Measurements from ENCODE around the gene OR51B6. TPM values are rescaled to one million over a fixed set of nuclear protein-coding genes. Genes with fewer than 3 reads are reported as not detected.
"Not testable (repeated sequence)": the region's sequence is repeated elsewhere in the genome, so short reads cannot be mapped to it uniquely, and the experiment has no call there.

OR51B6 gene
- total RNA-seq, 1 donor from 2014 or later: not detected

DNA sequence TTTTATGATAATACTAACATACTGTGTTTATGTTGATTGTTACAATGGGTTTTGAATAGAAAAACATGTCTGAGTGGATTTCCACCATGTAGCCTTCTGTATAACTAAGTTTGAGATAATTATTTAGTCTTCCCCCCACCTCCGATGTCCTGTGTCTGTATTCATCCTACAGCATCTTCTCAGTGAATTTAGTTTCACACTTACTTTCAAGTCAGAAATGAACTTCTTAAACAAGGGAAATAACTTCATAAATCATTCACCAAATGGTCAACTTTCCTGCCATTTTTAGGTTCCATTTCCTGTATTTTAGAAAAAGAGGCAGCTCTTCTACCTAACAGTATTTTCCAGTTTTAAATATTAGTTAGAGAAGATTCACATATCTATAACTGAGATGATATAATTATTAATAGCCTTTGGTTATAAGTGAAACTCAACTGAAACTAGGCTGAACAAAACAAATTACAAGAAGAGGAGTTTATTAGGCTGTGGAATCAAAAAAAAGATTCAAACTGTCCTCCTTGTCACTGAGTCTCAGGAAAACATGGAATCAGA is 11.5 kb upstream of the OR51B6 start:
- Mint-ChIP-seq H3K9me3 (no peaks in the 10 kb centered on the region), H3K4me3 (no peak overlapping the region), H3K4me1 (no peaks in the 10 kb centered on the region), H3K27me3 (peaks cover 5% of the 10 kb centered on the region), H3K27ac (no peak overlapping the region), H3K36me3 (ENCODE audit: low read depth) (no peaks in the 10 kb centered on the region)
- no peak for ATAC-seq (ENCODE audit: low read depth)
- no peak for DNase-seq
- ChIA-PET CTCF (no interaction called here), POLR2A (no interaction called here)
- TF ChIP-seq, protein P1, sequence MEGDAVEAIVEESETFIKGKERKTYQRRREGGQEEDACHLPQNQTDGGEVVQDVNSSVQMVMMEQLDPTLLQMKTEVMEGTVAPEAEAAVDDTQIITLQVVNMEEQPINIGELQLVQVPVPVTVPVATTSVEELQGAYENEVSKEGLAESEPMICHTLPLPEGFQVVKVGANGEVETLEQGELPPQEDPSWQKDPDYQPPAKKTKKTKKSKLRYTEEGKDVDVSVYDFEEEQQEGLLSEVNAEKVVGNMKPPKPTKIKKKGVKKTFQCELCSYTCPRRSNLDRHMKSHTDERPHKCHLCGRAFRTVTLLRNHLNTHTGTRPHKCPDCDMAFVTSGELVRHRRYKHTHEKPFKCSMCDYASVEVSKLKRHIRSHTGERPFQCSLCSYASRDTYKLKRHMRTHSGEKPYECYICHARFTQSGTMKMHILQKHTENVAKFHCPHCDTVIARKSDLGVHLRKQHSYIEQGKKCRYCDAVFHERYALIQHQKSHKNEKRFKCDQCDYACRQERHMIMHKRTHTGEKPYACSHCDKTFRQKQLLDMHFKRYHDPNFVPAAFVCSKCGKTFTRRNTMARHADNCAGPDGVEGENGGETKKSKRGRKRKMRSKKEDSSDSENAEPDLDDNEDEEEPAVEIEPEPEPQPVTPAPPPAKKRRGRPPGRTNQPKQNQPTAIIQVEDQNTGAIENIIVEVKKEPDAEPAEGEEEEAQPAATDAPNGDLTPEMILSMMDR (IDR thresholded peaks at IDR 0.05): no peak
- intact Hi-C loops (cut with micrococcal nuclease): no loop called here

DNA sequence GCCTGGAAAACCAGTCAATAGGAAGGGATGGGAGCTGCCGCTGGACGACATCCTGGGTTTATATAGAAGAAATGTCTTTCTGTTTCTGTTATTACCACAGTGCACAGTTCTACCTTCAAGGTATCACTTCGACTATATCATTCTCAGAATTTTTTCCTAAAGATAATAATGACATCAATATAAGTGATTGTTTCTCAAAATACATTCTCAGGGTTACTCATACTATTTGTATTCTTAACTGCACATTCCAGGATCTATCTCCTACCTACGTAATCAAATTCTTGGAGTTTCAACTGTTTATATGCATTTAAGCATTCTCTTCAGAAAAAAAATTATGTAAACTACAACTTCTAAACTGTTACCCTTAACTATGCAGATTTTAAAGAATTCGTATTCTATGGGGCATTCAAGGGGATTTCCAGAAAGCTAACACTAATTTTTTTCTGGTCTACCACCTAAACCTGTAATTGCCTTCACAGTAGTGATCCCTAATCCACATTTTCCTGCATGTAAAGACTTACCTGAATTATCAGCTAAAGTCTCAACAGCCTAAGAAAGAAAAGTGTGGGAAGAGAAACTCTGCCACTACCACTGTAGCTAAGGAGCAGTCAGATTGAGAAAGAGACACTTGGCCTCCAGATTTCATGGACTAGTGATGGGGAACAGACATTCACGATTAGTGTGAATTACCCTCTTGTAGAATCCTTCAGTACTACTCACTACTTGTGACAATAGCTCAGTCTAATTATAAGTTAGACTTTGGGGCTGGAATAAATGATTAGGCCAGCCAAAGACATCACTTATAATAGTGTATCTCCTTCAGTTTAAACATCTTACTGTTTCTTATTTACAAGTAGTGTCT is 7.6 kb upstream of the OR51B6 start, which contains the start of gene OR51B5:
OR51B5 (minus strand) TSS at position 51 of the 862 bp plus-strand sequence; CDS start at position 51, 0 bp downstream.
- ATAC-seq (ENCODE audit: low read depth) (no peak), DNase-seq (no peak)
- POLR2A ChIA-PET: no interaction called here
- no peak within 1 kb of the TSS for H3K27ac Mint-ChIP-seq
- H3K9me3 Mint-ChIP-seq: no peaks in the 10 kb centered on the region
- CTCF ChIA-PET: no interaction called here
- TF ChIP-seq, protein P1 (IDR thresholded peaks at IDR 0.05): no peak
- H3K4me1 Mint-ChIP-seq: no peaks in the 10 kb centered on the region
- H3K4me3 Mint-ChIP-seq: no peak within 1 kb of the TSS
- intact Hi-C loops (cut with micrococcal nuclease): no loop called here
- H3K27me3 Mint-ChIP-seq: peaks cover 7% of the 10 kb centered on the region
- H3K36me3 Mint-ChIP-seq (ENCODE audit: low read depth): no peaks in the 10 kb centered on the region

DNA sequence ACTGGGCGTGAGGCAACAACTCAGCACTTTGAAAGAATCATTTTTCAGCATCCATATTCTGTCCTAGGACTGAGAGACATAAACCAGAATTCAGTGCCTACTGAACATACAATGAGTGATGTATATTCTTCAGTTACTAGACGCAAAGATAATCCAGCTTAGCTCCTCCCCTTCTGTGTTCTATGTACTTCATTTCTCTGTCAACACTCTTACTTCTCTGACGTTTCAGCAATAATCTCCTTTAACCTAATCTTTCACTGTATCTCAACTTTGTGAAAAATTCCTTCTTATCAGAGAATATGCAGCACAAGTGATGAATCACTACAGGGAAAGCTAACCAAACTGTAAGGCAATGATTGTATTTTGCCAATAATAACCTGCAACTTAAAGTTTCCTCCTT is 5.5 kb upstream of the OR51B6 start:
- Mint-ChIP-seq H3K27ac (no peak overlapping the region), H3K4me3 (no peak overlapping the region), H3K36me3 (ENCODE audit: low read depth) (no peaks in the 10 kb centered on the region), H3K9me3 (no peaks in the 10 kb centered on the region), H3K27me3 (peaks cover 10% of the 10 kb centered on the region), H3K4me1 (no peaks in the 10 kb centered on the region)
- intact Hi-C loops (cut with micrococcal nuclease): no loop called here
- TF ChIP-seq, protein P1 (IDR thresholded peaks at IDR 0.05): no peak
- POLR2A ChIA-PET: no interaction called here
- no peak for DNase-seq
- CTCF ChIA-PET: no interaction called here
- ATAC-seq (ENCODE audit: low read depth): no peak

DNA sequence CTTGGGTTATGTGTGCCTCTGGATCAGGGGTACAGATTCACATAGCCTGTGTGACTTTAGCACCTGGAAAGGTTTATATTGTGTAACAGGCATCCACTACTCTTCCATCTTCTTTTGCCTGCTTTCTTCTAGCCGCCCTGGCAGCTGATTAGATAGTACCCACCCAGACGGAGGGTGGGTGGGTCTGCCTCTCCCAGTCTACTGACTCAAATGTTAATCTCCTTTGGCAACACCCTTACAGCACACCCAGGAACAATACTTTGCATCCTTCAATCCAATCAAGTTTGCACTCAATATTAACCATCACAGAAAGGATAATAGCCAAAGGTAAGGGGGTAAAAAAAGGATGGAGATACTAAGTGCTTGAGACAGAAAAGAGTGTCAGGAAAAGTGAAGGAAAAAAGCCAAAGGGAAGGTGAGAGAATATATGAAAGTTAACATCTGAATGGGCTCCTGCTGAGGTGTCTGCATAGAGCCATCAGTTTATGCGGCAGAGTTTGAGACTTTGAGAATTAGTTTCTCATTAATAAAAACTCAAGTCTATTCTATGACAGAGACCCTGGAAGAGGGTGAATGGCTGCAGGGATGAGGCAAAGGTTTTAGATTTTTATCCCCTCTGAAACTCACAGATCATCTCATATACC is 2.6 kb upstream of the OR51B6 start:
- ATAC-seq (ENCODE audit: low read depth) (no peak), DNase-seq (no peak)
- Mint-ChIP-seq H3K36me3 (ENCODE audit: low read depth) (no peaks in the 10 kb centered on the region), H3K27ac (no peak overlapping the region), H3K27me3 (peaks cover 5% of the 10 kb centered on the region), H3K4me3 (no peak overlapping the region), H3K4me1 (no peaks in the 10 kb centered on the region), H3K9me3 (no peaks in the 10 kb centered on the region)
- CTCF ChIA-PET: no interaction called here
- intact Hi-C loops (cut with micrococcal nuclease): no loop called here
- TF ChIP-seq, protein P1 (IDR thresholded peaks at IDR 0.05): no peak
- POLR2A ChIA-PET: no interaction called here

DNA sequence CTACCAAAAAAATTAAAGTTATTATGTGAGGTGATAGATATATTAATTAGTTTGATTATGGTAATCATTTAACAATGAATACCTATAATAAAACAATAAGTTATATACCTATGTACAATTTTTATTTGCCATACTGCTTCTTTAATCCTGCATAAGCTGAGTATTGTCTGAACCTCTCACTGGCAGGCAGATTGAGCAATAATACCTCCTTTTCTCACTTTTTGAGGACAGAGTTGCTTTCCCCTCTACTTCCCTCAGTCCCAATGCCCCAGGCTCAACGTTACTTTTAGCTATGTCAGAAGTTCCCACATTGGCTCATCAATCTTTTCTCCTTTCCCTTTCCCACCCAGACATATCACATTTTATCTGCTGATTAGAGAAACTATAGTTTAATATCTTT is 1.8 kb upstream of the OR51B6 start:
- H3K27me3 Mint-ChIP-seq: peaks cover 5% of the 10 kb centered on the region

DNA sequence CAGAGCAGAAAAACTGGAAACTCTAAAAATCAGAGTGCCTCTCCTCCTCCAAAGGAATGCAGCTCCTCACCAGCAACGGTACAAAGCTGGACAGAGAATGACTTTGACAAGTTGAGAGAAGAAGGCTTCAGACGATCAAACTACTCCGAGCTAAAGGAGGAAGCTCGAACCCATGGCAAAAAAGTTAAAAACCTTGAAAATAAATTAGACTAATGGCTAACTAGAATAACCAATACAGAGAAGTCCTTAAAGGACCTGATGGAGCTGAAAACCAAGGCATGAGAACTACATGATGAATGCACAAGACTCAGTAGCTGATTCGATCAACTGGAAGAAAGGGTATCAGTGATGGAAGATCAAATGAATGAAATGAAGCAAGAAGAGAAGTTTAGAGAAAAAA is 4.7 kb downstream of the OR51B6 start:
- DNase-seq; intact Hi-C loops (cut with micrococcal nuclease); H3K27me3 Mint-ChIP-seq; H3K4me3 Mint-ChIP-seq; ATAC-seq (ENCODE audit: low read depth); H3K9me3 Mint-ChIP-seq; H3K36me3 Mint-ChIP-seq (ENCODE audit: low read depth); CTCF ChIA-PET; H3K27ac Mint-ChIP-seq; H3K4me1 Mint-ChIP-seq; POLR2A ChIA-PET: not testable (repeated sequence)

More for the DNA sequence above, 1.8 kb upstream of the OR51B6 start:
- POLR2A ChIA-PET: no interaction called here
- ATAC-seq (ENCODE audit: low read depth) (no peak), DNase-seq (no peak)
- Mint-ChIP-seq H3K9me3 (no peaks in the 10 kb centered on the region), H3K4me1 (no peaks in the 10 kb centered on the region), H3K36me3 (ENCODE audit: low read depth) (no peaks in the 10 kb centered on the region), H3K27ac (no peak overlapping the region), H3K4me3 (no peak overlapping the region)
- CTCF ChIA-PET: no interaction called here
- intact Hi-C loops (cut with micrococcal nuclease): no loop called here
- TF ChIP-seq, protein P1 (IDR thresholded peaks at IDR 0.05): no peak
